Heart left ventricle (tissue), 13 donors: Measurements from ENCODE around the gene LOXHD1.

Experiments
- POLR2A ChIP-seq, 2 donors: fragments of 450-650 bp; IDR thresholded peaks; one replicate each; pipeline ENCODE4 v1.6.1; 2017; ENCODE audit warnings: antibody characterized with exemption in 2 of 2, mild to moderate bottlenecking in 2 of 2, moderate library complexity in 2 of 2
- TF ChIP-seq, protein P1 (sequence below), 12 donors: fragments of 200-600 bp; sonication (generic) in 4 of 12; IDR thresholded peaks; one replicate each; pipeline versions ENCODE4 v1.5.0 to v1.8.0; 2018 to 2022; ENCODE audit warnings: antibody characterized with exemption in 12 of 12, mild to moderate bottlenecking in 5 of 12
- donor health status: ischemic (EF 13 %, LVEDD 7.1; RV severe dilation, severe dysfunction).
- donor health status: DM: no; HTN: yes; CAD: no.
- donor health status: DM: no; HTN: no; CAD: no.
- donor health status: ischemic (EF 25% LVEDD 6.9; RV normal size, moderate dysfunction).
- donor health status: ischemic (EF 25% LVEDD 5.7; RV mildly dilated, moderate dysfunction).
- donor health status: ischemic (EF 35%, LVEDD 5.7; RV mildly dilated, moderate dysfunction).
- donor health status: nonischemic (EF 11% LVEDD 7.7; RV severe dilation, severe dysfunction).
- donor health status: DM: yes; HTN: yes; CAD: no.
- donor health status: PGD.
- donor health status: ischemic (EF 29% LVEDD 5.4; RV normal size, mild dysfunction).
- donor health status: nonischemic (EF 23%, LVEDD 6.1; RV moderate dilation, normal function).

DNA sequence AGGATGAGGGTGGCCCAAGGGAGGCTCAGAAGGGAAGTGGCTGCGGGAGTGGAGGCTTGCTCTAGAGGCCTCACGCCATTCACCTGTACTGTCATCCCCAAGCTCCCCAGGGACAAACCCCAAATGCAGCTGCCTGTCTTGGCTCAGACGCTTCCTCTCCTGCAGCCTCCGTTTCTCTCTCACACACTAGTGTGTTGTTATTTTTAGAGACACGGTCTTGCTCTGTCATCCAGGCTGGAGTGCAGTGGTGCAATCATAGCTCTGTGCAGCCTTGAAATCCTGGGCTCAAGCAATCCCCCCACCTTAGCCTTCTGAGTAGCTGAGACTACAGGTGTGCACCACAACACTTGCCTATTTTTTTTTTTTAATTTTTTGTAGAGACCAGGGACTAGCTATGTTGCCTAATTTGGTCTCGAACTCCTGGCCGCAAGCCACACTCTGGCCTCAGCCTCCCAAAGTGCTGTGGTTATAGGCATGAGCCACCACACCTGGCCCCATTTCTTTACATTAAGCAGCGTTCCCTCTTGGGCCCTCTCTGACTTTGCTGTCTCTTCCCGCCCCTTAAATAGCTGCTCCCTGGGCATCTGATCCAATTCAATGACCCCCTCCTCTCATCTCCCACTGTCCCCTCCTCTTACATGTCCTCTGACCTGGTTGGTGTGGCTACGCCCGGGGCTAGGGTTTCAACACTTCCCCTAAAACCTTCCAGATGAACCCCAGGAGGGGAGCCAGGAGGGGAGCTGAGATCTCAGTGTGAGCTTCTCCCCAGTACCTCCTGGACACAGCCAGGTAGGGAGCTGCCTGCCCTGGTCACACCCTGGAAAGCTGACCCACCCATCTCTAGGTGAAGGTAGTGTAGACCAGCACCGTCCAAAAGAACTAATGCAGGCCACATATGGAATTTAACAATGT, 24.0 kb upstream of the LOXHD1 start:
- no peak for TF ChIP-seq POLR2A (IDR thresholded peaks at IDR 0.05)
- TF ChIP-seq, protein P1, sequence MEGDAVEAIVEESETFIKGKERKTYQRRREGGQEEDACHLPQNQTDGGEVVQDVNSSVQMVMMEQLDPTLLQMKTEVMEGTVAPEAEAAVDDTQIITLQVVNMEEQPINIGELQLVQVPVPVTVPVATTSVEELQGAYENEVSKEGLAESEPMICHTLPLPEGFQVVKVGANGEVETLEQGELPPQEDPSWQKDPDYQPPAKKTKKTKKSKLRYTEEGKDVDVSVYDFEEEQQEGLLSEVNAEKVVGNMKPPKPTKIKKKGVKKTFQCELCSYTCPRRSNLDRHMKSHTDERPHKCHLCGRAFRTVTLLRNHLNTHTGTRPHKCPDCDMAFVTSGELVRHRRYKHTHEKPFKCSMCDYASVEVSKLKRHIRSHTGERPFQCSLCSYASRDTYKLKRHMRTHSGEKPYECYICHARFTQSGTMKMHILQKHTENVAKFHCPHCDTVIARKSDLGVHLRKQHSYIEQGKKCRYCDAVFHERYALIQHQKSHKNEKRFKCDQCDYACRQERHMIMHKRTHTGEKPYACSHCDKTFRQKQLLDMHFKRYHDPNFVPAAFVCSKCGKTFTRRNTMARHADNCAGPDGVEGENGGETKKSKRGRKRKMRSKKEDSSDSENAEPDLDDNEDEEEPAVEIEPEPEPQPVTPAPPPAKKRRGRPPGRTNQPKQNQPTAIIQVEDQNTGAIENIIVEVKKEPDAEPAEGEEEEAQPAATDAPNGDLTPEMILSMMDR (IDR thresholded peaks at IDR 0.05), result no peak
